Measurements from ENCODE around the gene TNFRSF21.
"Not testable (repeated sequence)": the region's sequence is repeated elsewhere in the genome, so short reads cannot be mapped to it uniquely, and the experiment has no call there.

The TNFRSF21 gene
- long read RNA-seq, donor 1: 0 reads
- long read RNA-seq, donor 2, partial matches to known transcripts: 0 of 2 reads
- long read RNA-seq, donor 2, other reads (novel, unspliced or antisense): 0 of 2 reads
- long read RNA-seq, donor 3, partial matches to known transcripts: 0 of 1 reads
- long read RNA-seq, donor 3, other reads (novel, unspliced or antisense): 0 of 1 reads
- long read RNA-seq, donor 4, transcript TNFRSF21-201 (6 exons, 3,595 nt): major isoform, 6 of 6 reads
- long read RNA-seq, donor 4, partial matches to known transcripts: 0 of 6 reads
- long read RNA-seq, donor 4, other reads (novel, unspliced or antisense): 0 of 6 reads
- long read RNA-seq, donor 5, partial matches to known transcripts: 15 of 17 reads
- long read RNA-seq, donor 5, other reads (novel, unspliced or antisense): 0 of 17 reads
- long read RNA-seq, donor 6, partial matches to known transcripts: 15 of 19 reads
- long read RNA-seq, donor 6, other reads (novel, unspliced or antisense): 0 of 19 reads
- long read RNA-seq, donor 7, transcript TNFRSF21-201 (6 exons, 3,595 nt): major isoform, 7 of 77 reads
- long read RNA-seq, donor 7, partial matches to known transcripts: 70 of 77 reads
- long read RNA-seq, donor 7, other reads (novel, unspliced or antisense): 0 of 77 reads
- long read RNA-seq, donor 8, transcript TNFRSF21-201 (6 exons, 3,595 nt): major isoform, 7 of 7 reads
- long read RNA-seq, donor 8, partial matches to known transcripts: 0 of 7 reads
- long read RNA-seq, donor 8, other reads (novel, unspliced or antisense): 0 of 7 reads

- peak; percentile 98 for DNase-seq
Measured at GRCh38 chr6:47309291-47310130, at the start of gene TNFRSF21. TSS of gene TNFRSF21 (minus strand) at chr6:47309905. CDS start at chr6:47309511, 394 bp downstream.

GRCh38 chr6:47358440-47359225, 48.9 kb upstream of the TNFRSF21 start:
- DNase-seq: no peak

GRCh38 chr6:47357827-47358226, 48.1 kb upstream of the TNFRSF21 start:
- DNase-seq: no peak

- no peak for DNase-seq
Measured at GRCh38 chr6:47355496-47355895, 45.8 kb upstream of the TNFRSF21 start.

GRCh38 chr6:47353871-47354270, 44.2 kb upstream of the TNFRSF21 start:
- no peak for DNase-seq

GRCh38 chr6:47352966-47353365, 43.3 kb upstream of the TNFRSF21 start:
- no peak for DNase-seq

- DNase-seq: no peak
Measured at GRCh38 chr6:47352194-47352920, 42.7 kb upstream of the TNFRSF21 start.

- DNase-seq: no peak
Measured at GRCh38 chr6:47351621-47352020, 41.9 kb upstream of the TNFRSF21 start.

- DNase-seq: no peak
Measured at GRCh38 chr6:47349931-47350330, 40.2 kb upstream of the TNFRSF21 start.

GRCh38 chr6:47348316-47348863, 38.7 kb upstream of the TNFRSF21 start:
- DNase-seq: no peak

GRCh38 chr6:47345761-47346160, 36.1 kb upstream of the TNFRSF21 start:
- DNase-seq: no peak

GRCh38 chr6:47344022-47344421, 34.3 kb upstream of the TNFRSF21 start:
- DNase-seq: no peak

GRCh38 chr6:47343600-47343999, 33.9 kb upstream of the TNFRSF21 start:
- DNase-seq: no peak

GRCh38 chr6:47342824-47343223, 33.1 kb upstream of the TNFRSF21 start:
- DNase-seq: no peak

- no peak for DNase-seq
Measured at GRCh38 chr6:47337519-47337918, 27.8 kb upstream of the TNFRSF21 start.

- DNase-seq: no peak
Measured at GRCh38 chr6:47336334-47336733, 26.6 kb upstream of the TNFRSF21 start.

GRCh38 chr6:47335466-47335865, 25.8 kb upstream of the TNFRSF21 start:
- no peak for DNase-seq

- no peak for DNase-seq
Measured at GRCh38 chr6:47334334-47334733, 24.6 kb upstream of the TNFRSF21 start.

GRCh38 chr6:47328606-47329005, 18.9 kb upstream of the TNFRSF21 start:
- DNase-seq: not testable (repeated sequence)

- DNase-seq: not testable (repeated sequence)
Measured at GRCh38 chr6:47328139-47328538, 18.4 kb upstream of the TNFRSF21 start.

- no peak for DNase-seq
Measured at GRCh38 chr6:47323887-47324286, 14.2 kb upstream of the TNFRSF21 start.

Measured in right kidney (tissue), 9 donors.